ENCODE measurements around the gene SLC30A1. TPM values are rescaled to one million over a fixed set of nuclear protein-coding genes. Genes with fewer than 3 reads are reported as not detected.

Gene SLC30A1
- total RNA-seq, 1 donor from 2014 or later: 7.1 TPM

- Histone ChIP-seq H3K9me3 (ENCODE audit: low read depth) (no peaks in the 10 kb centered on the region), H4K20me1 (ENCODE audit: low read depth) (no peaks in the 10 kb centered on the region), H3K9ac (no peak overlapping the region), H3K27ac (no peak overlapping the region), H3K36me3 (no peaks in the 10 kb centered on the region), H3K4me2 (no peak overlapping the region), H3K4me1 (no peaks in the 10 kb centered on the region), H3K79me2 (ENCODE audit: low read depth) (no peaks in the 10 kb centered on the region), H3K27me3 (no peaks in the 10 kb centered on the region), H3K4me3 (no peak overlapping the region), H3F3A (ENCODE audit: low read depth) (no peaks in the 10 kb centered on the region), H2AFZ (replicated peaks) (no peak overlapping the region)
- Mint-ChIP-seq H3K4me1 (peaks cover 18% of the 10 kb centered on the region), H3K4me3 (peak overlapping the region; percentile 13), H3K27me3 (ENCODE audit: insufficient read depth, low read depth) (peaks cover 9% of the 10 kb centered on the region), H3K36me3 (no peaks in the 10 kb centered on the region), H3K27ac (peak overlapping the region; percentile 4), H3K9me3 (no peaks in the 10 kb centered on the region)
- no peak for DNase-seq (ENCODE audit: low spot score)
- TF ChIP-seq EZH2 (IDR thresholded peaks at IDR 0.05) (no peak), EZH2phosphoT487 (IDR thresholded peaks at IDR 0.05) (no peak), CTCF (IDR thresholded peaks at IDR 0.05) (no peak)
These were observed 52.9 kb downstream of the SLC30A1 start for GRCh38 chr1:211526101-211526500.

- Histone ChIP-seq H3K4me2 (no peak overlapping the region), H3K9ac (no peak overlapping the region), H3K27ac (no peak overlapping the region), H3K36me3 (no peaks in the 10 kb centered on the region), H3F3A (ENCODE audit: low read depth) (no peaks in the 10 kb centered on the region), H2AFZ (replicated peaks) (no peak overlapping the region), H4K20me1 (ENCODE audit: low read depth) (no peaks in the 10 kb centered on the region), H3K27me3 (no peaks in the 10 kb centered on the region), H3K4me3 (no peak overlapping the region), H3K9me3 (ENCODE audit: low read depth) (no peaks in the 10 kb centered on the region), H3K79me2 (ENCODE audit: low read depth) (no peaks in the 10 kb centered on the region), H3K4me1 (no peaks in the 10 kb centered on the region)
- Mint-ChIP-seq H3K27me3 (ENCODE audit: insufficient read depth, low read depth) (peaks cover 7% of the 10 kb centered on the region), H3K4me1 (peaks cover 20% of the 10 kb centered on the region), H3K36me3 (no peaks in the 10 kb centered on the region), H3K9me3 (no peaks in the 10 kb centered on the region), H3K4me3 (no peak overlapping the region), H3K27ac (peak overlapping the region; percentile 11)
- TF ChIP-seq EZH2 (IDR thresholded peaks at IDR 0.05): no peak
- TF ChIP-seq CTCF (IDR thresholded peaks at IDR 0.05): no peak
- no peak for TF ChIP-seq EZH2phosphoT487 (IDR thresholded peaks at IDR 0.05)
- no peak for DNase-seq (ENCODE audit: low spot score)
These were observed 53.8 kb downstream of the SLC30A1 start for GRCh38 chr1:211525101-211525676.

- Histone ChIP-seq H3K27ac (no peak overlapping the region), H3K4me1 (no peaks in the 10 kb centered on the region), H3K9me3 (ENCODE audit: low read depth) (no peaks in the 10 kb centered on the region), H2AFZ (replicated peaks) (no peak overlapping the region), H3K9ac (no peak overlapping the region), H3F3A (ENCODE audit: low read depth) (no peaks in the 10 kb centered on the region), H3K4me2 (no peak overlapping the region), H4K20me1 (ENCODE audit: low read depth) (no peaks in the 10 kb centered on the region), H3K36me3 (no peaks in the 10 kb centered on the region), H3K4me3 (no peak overlapping the region), H3K79me2 (ENCODE audit: low read depth) (no peaks in the 10 kb centered on the region), H3K27me3 (no peaks in the 10 kb centered on the region)
- TF ChIP-seq EZH2phosphoT487 (IDR thresholded peaks at IDR 0.05): no peak
- TF ChIP-seq EZH2 (IDR thresholded peaks at IDR 0.05): no peak
- no peak for TF ChIP-seq CTCF (IDR thresholded peaks at IDR 0.05)
- no peaks in the 10 kb centered on the region for H3K36me3 Mint-ChIP-seq
- peaks cover 7% of the 10 kb centered on the region for H3K27me3 Mint-ChIP-seq (ENCODE audit: insufficient read depth, low read depth)
- H3K9me3 Mint-ChIP-seq: no peaks in the 10 kb centered on the region
- no peak overlapping the region for H3K4me3 Mint-ChIP-seq
- H3K4me1 Mint-ChIP-seq: peaks cover 20% of the 10 kb centered on the region
- H3K27ac Mint-ChIP-seq: no peak overlapping the region
- DNase-seq (ENCODE audit: low spot score): no peak
These were observed 54.4 kb downstream of the SLC30A1 start for GRCh38 chr1:211524521-211524920.
